Frontal cortex (tissue), 4 donors: ENCODE measurements around the gene CYTH2. TPM values are rescaled to one million over a fixed set of nuclear protein-coding genes. Genes with fewer than 3 reads are reported as not detected.

Source experiments
- DNase-seq, 2 donors: peaks; one replicate each; pipeline ENCODE4 v3.0.0; 2012; ENCODE audit warnings: low spot score in 2 of 2
- FAIRE-seq: peaks from 2 replicates; lab custom pipeline; 2012; peaks lifted over from hg19 to GRCh38; lab: Jason Lieb, UNC
- total RNA-seq: library from RNA; depleted of rRNA; stranded (reverse); fragments of >200 nt; gene quantifications from one replicate; pipeline ENCODE4 v1.2.3, GENCODE V29; 2014
- donor health status: control.
- donor health status: control.
- donor health status: control.

Gene CYTH2
- total RNA-seq, 1 donor from 2014 or later, result 78.3 TPM

DNA sequence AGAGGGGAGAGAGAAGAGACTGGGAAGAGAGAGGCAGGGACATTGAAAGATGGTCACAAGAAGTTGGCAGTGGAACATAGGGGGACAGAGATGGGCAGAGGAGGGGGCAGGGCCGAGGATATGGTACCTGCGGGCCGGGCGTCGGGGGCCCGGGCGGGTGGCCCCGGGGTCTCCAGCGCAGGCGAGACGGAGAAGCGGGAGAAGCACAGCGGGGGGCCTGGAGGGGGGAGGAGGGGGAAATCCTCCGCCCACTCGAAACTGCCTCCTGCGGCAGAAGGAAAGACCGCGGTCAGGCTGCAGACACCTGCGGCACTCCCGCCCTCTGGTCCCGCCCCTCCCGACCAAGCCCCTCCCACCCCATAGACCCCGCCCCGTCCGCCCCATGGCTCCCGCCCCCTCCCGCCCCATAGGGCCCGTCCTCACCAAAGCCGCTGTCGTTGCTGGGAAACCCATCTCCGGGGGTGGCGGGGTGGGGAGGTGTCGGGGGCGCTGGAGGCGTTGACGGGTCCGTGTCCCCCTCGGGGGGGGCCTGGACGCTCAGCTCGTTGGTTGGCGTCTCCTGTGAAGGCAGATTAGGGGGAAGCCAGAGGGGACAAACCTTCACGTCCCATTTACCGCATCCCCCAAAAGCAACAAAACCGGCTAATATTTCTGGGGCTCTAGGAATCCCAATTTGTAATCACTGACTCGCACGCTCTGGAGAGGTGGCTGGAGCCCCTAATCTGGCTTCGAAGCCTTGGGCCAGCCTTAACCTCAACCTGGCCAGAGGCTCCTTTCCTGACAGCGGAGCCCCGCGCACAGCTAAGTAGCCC lies 22.0 kb downstream of the CYTH2 start:
- no peak for DNase-seq
- no peak for FAIRE-seq

DNA sequence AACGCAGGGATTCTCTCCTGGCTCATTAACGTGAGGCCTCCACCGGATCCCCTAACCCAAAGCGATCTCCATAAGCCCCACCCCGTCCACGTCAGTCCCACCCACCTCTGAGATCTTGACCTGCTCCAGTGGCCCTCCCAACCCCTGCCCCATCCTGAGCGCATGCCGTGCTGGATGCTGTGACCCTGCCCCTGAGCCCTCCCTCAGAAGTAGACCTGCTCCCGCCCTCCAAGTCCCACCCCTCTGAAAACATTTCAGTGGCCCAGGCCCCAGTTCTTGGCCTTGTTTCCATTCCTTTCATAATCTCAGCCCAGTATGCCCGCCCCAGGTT lies 22.6 kb downstream of the CYTH2 start:
- DNase-seq (no peak), FAIRE-seq (no peak)

DNA sequence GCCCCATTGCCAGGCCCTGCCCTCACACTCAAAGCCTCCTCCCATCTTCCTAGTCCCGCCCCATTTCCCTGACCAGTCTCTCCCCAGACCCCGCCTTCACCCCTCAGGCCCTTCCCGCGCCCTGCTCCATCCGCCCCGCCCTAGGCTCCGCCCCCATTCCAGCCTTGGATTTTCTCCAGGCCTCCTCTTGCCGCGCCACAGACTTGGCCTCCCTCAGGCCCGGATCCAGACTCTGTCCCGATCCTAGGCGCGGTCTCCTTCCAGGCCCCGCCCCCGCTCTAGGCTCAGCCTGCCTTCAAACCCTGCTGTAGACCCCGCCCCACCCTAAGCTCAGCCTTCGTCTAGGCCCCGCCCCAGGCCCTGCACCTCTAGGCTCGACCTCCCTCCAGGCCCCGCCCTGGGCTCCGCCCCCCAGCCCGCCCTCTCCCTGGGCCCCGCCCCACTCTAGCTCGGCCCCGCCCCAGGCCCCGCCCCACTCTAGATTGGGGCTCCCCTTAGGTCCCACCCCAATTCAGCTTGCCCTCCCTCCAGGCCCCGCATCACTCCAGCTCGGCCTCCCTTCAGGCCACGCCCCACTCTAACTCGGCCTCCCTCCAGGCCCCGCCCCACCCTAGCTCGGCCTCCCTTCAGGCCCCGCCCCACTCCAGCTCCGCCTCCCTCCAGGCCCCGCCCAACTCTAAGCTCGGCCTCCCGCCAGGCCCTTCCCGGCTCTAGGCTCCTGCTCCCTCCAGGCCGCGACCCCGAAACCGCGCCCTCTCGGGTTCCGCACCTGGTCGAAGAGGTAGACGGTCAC lies 24.0 kb downstream of the CYTH2 start:
- FAIRE-seq (no peak), DNase-seq (peak; percentile 86 to 94)

DNA sequence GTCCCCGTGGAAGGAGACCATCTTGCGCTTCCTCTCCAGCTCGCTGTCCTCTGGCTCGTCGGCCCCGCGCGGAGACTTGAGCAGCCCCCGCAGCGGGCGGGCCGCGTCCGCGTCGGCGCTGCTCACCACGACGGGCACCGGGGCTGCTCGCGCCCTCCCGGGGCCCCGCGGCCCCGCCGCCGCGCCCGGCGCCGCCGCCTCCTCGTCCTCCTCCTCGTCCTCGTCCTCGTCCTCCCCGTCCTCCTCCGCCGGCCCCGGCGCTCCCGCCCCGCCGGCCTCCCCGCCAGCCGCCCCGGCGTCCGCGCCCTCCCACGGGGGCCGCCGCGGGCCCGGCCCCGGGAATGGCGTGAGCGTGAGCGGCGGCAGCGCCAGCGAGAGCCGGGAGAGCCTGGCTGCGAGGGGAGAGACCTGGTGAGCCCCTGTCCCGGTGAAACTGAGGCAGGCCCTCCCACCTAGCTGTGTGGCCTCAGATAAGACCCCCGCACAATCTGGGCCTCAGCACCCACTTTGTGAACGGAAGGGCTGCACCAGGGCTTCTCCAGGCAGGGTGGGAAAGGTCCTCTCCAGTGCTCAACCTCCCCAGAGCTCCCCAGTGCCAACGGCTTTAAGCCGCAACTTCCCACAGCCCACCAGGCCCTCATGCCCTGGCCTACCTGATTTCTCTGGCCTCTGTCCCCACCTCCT lies 24.7 kb downstream of the CYTH2 start:
- FAIRE-seq (no peak), DNase-seq (no peak)

DNA sequence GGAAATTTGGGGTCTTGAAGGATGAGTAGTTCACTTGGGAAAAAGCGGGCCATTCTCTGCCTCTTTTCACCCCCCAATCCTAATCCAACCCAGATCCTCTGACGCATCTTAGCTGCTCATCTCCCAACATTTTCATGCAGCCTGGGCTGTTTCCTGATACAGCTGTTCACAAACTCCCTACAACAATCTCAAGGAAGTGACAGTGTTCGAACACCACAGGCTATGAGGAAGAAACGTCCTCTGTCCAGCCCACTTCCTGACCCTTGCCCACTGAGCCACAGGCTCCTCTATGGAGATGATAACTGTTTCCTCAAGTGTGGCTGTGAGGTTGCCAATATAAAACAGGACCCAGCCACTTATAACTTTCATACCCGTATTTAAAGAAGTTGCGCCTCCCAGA lies 26.2 kb downstream of the CYTH2 start:
- DNase-seq, result no peak
- no peak for FAIRE-seq

GRCh38 chr19:48496959-48497727 lies 28.0 kb downstream of the CYTH2 start:
- FAIRE-seq (no peak), DNase-seq (no peak)

GRCh38 chr19:48497728-48498594 lies 28.8 kb downstream of the CYTH2 start:
- FAIRE-seq, result no peak
- no peak for DNase-seq

GRCh38 chr19:48498595-48499311 lies 29.6 kb downstream of the CYTH2 start:
- FAIRE-seq (no peak), DNase-seq (no peak)

- DNase-seq (no peak), FAIRE-seq (no peak)
Measured at GRCh38 chr19:48499316-48500090, 30.3 kb downstream of the CYTH2 start.

- DNase-seq (peak in 1 of 2 donors; percentile 13), FAIRE-seq (no peak)
Measured at GRCh38 chr19:48500830-48501493, 31.8 kb downstream of the CYTH2 start.

DNA sequence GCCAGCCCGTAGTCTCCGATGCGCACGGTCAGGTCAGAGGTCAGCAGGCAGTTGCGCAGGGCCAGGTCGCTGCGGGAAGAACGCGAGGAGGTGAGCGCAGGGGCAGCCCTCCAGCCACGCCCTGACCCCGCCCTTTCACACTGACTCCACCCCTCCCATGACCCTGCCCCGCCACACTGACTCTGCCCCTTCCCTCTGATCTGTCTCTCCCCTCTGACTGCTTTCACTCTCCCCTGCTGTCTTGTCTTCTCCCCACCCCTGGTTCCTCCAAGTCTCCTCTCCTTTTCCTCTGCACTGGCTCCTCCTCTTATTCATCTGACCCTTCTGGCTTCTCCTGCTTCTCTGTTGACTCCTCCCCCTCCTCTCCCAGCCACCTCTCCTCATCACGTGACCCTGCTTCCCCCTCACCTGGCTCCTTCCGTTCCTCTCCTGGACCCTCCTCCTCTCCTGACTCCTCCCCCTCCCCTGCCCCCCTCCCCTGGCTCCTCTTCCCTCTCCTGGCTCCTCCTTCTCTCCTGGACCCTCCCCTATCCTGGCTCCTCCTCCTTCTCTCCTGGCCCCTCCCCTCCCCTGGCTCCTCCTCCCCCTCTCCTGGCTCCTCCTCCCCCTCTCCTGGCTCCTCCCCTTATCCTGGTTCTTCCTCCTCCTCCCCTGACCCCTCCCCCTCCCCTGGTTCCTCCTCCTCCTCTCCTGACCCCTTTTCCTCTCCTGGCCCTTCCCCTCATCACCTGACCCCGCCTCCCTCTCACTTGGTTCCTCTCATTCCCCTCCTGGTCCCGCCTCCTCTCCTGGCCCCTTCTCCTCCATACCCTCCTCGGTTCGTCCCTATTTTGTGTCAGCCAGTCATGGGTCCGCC lies 32.6 kb downstream of the CYTH2 start:
- FAIRE-seq (no peak), DNase-seq (peak in 1 of 2 donors; percentile 43)

DNA sequence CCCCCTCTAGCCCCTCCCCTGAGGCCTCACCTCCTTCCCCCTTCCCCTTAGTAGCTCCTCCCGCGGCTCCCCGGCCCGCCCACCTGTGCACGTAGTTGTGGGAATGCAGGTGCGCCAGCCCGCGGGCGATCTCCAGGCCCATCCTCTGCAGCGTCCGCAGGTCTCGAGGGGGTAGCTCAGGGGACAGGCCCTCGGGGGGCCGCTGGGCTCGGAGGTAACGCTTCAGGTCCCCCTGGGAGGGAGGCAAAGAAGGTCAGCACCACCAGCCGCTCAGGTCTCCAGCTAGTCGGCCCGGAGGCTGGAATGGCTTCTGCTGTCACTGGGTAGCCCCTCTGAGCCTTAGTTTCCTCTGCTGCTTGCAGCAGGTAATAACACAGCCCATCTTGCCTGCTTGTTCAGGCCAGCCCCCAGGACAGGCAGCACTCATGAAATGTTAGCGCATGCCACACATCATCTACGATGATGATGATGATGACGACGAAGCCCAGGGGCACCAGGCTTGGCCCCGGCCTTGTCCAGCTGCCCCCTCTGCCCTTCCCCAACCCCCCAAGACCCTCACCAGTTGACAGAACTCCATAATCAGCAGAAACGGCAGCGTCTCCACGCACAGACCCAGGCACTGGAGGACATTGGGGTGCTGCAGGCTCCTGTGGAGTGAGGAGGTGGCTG lies 33.3 kb downstream of the CYTH2 start:
- no peak for FAIRE-seq
- DNase-seq, result peak in 1 of 2 donors; percentile 11

DNA sequence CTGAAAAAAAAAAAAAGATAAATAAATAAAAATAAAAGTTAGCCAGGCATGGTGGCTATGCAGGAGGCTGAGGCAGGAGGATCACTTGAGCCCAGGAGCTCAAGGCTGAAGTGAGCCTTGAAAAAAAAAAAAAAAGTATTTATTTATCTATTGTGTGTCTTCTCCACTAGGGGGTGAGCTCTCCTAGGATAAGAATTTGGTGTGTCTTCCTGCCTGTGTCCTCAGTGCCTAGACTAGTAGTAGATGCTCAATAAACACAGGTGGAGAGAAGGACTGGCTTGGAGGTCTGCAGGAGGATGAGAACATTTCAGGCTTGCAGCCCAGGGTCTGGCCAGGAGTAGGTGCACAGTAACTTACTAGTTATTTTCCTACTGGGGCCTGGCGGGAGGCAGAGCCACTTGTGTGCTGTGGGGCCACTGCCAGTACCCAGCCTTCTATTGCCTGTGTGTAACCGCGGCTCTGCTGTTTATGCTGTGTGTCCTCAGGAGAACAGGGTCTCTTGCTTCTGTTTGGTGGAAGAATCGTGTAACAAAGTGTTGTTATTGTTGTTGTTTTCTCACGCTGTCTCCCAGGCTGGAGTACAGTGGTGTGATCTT lies 37.1 kb downstream of the CYTH2 start:
- FAIRE-seq (no peak), DNase-seq (peak; percentile 37 to 41)

DNA sequence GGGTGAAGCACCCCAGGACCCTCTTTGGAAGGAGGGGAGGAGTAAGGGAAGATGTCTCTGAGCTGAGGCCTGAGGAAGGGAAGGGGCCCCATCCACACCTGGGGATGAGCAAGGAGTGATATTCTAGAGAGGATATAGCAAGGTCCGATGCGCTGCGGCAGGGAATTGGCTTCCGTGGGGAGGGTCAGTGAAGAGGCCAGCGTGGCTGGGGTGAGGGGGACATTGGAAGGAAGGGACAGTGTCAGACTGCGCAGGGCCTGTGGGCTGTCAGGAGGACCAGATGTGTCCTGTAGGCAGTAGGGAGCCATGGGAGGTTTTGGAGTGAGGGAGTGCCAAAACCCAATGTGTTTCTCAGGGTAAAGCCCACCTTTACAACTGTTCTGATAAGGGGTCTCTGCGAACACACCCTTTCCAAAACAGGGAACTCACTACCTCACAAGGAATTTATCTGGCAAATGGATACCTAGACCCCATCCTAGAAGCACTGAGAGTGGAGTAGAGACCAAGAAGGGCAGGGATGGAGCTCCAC lies 38.8 kb downstream of the CYTH2 start:
- DNase-seq (peak in 1 of 2 donors; percentile 3), FAIRE-seq (no peak)
